ENCODE measurements around the gene CES3.

GRCh38 chr16:67013823-67014633, 53.0 kb downstream of the CES3 start:
- TF ChIP-seq, protein P1, sequence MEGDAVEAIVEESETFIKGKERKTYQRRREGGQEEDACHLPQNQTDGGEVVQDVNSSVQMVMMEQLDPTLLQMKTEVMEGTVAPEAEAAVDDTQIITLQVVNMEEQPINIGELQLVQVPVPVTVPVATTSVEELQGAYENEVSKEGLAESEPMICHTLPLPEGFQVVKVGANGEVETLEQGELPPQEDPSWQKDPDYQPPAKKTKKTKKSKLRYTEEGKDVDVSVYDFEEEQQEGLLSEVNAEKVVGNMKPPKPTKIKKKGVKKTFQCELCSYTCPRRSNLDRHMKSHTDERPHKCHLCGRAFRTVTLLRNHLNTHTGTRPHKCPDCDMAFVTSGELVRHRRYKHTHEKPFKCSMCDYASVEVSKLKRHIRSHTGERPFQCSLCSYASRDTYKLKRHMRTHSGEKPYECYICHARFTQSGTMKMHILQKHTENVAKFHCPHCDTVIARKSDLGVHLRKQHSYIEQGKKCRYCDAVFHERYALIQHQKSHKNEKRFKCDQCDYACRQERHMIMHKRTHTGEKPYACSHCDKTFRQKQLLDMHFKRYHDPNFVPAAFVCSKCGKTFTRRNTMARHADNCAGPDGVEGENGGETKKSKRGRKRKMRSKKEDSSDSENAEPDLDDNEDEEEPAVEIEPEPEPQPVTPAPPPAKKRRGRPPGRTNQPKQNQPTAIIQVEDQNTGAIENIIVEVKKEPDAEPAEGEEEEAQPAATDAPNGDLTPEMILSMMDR (IDR thresholded peaks at IDR 0.05): peak; percentile 36
- no peak for TF ChIP-seq ZFX (IDR thresholded peaks at IDR 0.05; ENCODE audit: borderline replicate concordance)
